Loucy (cell line): ENCODE data around the gene HOXC11.

Experiments used
- EZH2phosphoT487 ChIP-seq: fragments of 200-600 bp; IDR thresholded peaks from 2 replicates; pipeline ENCODE4 v1.6.1; 2018; ENCODE audit warnings: antibody characterized with exemption, mild to moderate bottlenecking, moderate library complexity, borderline replicate concordance
- TF ChIP-seq, protein P1 (sequence below): fragments of 200-600 bp; sonication (generic); conservative IDR thresholded peaks from 2 replicates; pipeline ENCODE4 v1.5.1; 2014; ENCODE audit warnings: mild to moderate bottlenecking, antibody characterized with exemption, low read length

DNA sequence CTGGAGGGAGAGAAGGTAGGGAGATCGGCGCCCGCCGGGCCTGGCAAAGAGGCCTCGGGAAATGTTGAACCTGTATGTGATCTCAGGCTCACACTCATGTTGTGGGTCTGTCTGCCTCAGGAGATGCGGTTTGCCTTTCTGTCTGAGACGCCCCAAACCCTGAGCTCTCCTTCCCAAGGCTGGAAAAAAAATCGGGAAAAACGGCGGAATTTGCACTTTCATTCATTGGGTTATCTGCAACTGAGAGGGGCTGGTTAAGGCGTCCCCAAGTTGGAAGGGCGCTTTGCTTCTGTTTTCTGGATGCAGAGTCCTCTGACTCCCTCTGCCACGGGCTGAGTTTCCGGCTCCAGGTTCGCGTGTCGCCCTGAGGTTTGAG is 22.1 kb downstream of the HOXC11 start:
- TF ChIP-seq, protein P1, sequence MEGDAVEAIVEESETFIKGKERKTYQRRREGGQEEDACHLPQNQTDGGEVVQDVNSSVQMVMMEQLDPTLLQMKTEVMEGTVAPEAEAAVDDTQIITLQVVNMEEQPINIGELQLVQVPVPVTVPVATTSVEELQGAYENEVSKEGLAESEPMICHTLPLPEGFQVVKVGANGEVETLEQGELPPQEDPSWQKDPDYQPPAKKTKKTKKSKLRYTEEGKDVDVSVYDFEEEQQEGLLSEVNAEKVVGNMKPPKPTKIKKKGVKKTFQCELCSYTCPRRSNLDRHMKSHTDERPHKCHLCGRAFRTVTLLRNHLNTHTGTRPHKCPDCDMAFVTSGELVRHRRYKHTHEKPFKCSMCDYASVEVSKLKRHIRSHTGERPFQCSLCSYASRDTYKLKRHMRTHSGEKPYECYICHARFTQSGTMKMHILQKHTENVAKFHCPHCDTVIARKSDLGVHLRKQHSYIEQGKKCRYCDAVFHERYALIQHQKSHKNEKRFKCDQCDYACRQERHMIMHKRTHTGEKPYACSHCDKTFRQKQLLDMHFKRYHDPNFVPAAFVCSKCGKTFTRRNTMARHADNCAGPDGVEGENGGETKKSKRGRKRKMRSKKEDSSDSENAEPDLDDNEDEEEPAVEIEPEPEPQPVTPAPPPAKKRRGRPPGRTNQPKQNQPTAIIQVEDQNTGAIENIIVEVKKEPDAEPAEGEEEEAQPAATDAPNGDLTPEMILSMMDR, result no peak
- TF ChIP-seq EZH2phosphoT487, result no peak
